Activated CD4-positive, alpha-beta T cell treated with anti-CD3 and anti-CD28 coated beads, Interleukin-2, amount 50 U/mL, for 16 hours (primary cell): Measurements from ENCODE around the gene PKP1.

Experiments
- DNase-seq: peaks from one replicate; pipeline ENCODE4 v3.0.0-alpha.2; 2020

Gene PKP1

GRCh38 chr1:201260648-201261311 is 22.5 kb upstream of the PKP1 start:
- DNase-seq = no peak

- no peak for DNase-seq
Measured at GRCh38 chr1:201261771-201262547, 21.3 kb upstream of the PKP1 start.

GRCh38 chr1:201262963-201263608 is 20.2 kb upstream of the PKP1 start:
- no peak for DNase-seq

GRCh38 chr1:201264072-201264471 is 19.2 kb upstream of the PKP1 start:
- no peak for DNase-seq

- DNase-seq = no peak
Measured at GRCh38 chr1:201264554-201264953, 18.8 kb upstream of the PKP1 start.

- no peak for DNase-seq
Measured at GRCh38 chr1:201265756-201266155, 17.6 kb upstream of the PKP1 start.

GRCh38 chr1:201266276-201266675 is 17.0 kb upstream of the PKP1 start:
- DNase-seq = no peak

GRCh38 chr1:201266774-201267173 is 16.5 kb upstream of the PKP1 start:
- DNase-seq = no peak

GRCh38 chr1:201267481-201268229 is 15.7 kb upstream of the PKP1 start:
- DNase-seq = no peak

GRCh38 chr1:201268604-201269151 is 14.6 kb upstream of the PKP1 start:
- DNase-seq = no peak

GRCh38 chr1:201269281-201269680 is 14.0 kb upstream of the PKP1 start:
- no peak for DNase-seq

- DNase-seq = no peak
Measured at GRCh38 chr1:201269900-201270410, 13.4 kb upstream of the PKP1 start.

GRCh38 chr1:201270616-201271390 is 12.5 kb upstream of the PKP1 start:
- DNase-seq = no peak

GRCh38 chr1:201272799-201273198 is 10.5 kb upstream of the PKP1 start:
- no peak for DNase-seq

GRCh38 chr1:201274616-201275252 is 8.6 kb upstream of the PKP1 start:
- no peak for DNase-seq

- no peak for DNase-seq
Measured at GRCh38 chr1:201275253-201275666, 8.0 kb upstream of the PKP1 start.

GRCh38 chr1:201276891-201277290 is 6.4 kb upstream of the PKP1 start:
- no peak for DNase-seq

- DNase-seq = no peak
Measured at GRCh38 chr1:201277441-201277840, 5.9 kb upstream of the PKP1 start.

- no peak for DNase-seq
Measured at GRCh38 chr1:201279313-201279712, 4.0 kb upstream of the PKP1 start.

GRCh38 chr1:201280884-201281283 is 2.4 kb upstream of the PKP1 start:
- DNase-seq = no peak

- no peak for DNase-seq
Measured at GRCh38 chr1:201281573-201281972, 1.7 kb upstream of the PKP1 start.
